GM06990 (cell line): Measurements from ENCODE around the gene PALM.

Source experiments
- DNase-seq: peaks from one replicate; pipeline ENCODE4 v3.0.0-alpha.2; 2011; ENCODE audit not compliant: insufficient read length; ENCODE audit errors: extremely low read depth
- H3K27me3 ChIP-seq: replicated peaks from 2 replicates; pipeline ENCODE4 v1.6.0; 2011; ENCODE audit warnings: low read length; ENCODE audit not compliant: control insufficient read depth, insufficient read depth
- H3K36me3 ChIP-seq: 2 replicates; pipeline ENCODE4 v1.5.1; 2011; ENCODE audit warnings: low read length; ENCODE audit not compliant: control insufficient read depth, insufficient read depth
- H3K4me3 ChIP-seq: replicated peaks from 2 replicates; pipeline ENCODE4 v1.5.1; 2011; ENCODE audit warnings: low read depth, mild to moderate bottlenecking, control low read depth, low read length
- TF ChIP-seq, protein P1 (sequence below): IDR thresholded peaks from 2 replicates; pipeline ENCODE4 v1.5.1; 2011; ENCODE audit warnings: low read length, control low read depth, mild to moderate bottlenecking, inconsistent platforms; ENCODE audit not compliant: insufficient read depth, poor library complexity, severe bottlenecking

Gene PALM

DNA sequence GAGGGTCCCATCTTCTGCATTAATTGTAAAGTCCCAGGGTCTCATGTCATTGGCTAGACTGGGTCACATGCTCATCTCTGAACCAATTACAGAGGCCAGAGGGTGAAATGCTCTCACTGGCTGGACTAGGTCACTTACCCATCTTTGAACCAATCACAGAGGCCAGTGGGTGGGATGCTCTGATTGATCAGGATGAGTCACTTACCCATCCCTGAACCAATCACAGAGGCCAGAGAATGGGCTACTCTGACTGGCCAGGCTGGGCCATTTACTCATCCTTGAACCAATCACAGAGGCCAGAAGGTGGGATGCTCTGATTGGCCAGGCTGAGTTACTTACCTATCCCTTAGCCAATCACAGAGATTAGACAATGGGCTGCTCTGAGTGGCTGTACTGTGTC is 47.5 kb downstream of the PALM start:
- TF ChIP-seq, protein P1, sequence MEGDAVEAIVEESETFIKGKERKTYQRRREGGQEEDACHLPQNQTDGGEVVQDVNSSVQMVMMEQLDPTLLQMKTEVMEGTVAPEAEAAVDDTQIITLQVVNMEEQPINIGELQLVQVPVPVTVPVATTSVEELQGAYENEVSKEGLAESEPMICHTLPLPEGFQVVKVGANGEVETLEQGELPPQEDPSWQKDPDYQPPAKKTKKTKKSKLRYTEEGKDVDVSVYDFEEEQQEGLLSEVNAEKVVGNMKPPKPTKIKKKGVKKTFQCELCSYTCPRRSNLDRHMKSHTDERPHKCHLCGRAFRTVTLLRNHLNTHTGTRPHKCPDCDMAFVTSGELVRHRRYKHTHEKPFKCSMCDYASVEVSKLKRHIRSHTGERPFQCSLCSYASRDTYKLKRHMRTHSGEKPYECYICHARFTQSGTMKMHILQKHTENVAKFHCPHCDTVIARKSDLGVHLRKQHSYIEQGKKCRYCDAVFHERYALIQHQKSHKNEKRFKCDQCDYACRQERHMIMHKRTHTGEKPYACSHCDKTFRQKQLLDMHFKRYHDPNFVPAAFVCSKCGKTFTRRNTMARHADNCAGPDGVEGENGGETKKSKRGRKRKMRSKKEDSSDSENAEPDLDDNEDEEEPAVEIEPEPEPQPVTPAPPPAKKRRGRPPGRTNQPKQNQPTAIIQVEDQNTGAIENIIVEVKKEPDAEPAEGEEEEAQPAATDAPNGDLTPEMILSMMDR = no peak
- Histone ChIP-seq H3K36me3 (no peaks in the 10 kb centered on the region), H3K4me3 (no peak overlapping the region), H3K27me3 (no peaks in the 10 kb centered on the region)
- DNase-seq = peak; percentile 42

DNA sequence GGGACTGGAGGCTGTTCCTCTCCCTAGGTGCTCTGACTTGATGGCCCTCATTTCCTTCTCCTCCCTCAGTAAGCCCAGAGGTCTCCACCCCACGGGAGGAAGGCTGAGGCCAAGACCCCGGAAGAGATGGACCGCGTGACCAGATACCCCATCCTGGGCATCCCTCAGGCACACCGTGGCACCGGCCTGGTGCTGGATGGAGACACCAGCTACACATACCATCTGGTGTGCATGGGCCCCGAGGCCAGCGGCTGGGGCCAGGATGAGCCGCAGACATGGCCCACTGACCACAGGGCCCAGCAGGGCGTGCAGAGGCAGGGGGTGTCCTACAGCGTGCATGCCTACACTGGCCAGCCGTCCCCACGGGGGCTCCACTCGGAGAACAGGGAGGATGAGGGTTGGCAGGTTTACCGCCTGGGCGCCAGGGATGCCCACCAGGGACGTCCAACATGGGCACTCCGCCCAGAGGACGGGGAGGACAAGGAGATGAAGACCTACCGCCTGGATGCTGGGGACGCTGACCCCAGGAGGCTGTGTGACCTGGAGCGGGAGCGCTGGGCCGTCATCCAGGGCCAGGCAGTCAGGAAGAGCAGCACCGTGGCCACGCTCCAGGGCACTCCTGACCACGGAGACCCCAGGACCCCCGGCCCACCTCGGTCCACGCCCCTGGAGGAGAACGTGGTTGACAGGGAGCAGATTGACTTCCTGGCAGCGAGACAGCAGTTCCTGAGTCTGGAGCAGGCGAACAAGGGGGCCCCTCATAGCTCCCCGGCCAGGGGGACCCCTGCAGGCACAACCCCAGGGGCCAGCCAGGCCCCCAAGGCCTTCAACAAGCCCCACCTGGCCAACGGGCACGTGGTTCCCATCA is 48.3 kb downstream of the PALM start:
- no peak for DNase-seq
- H3K27me3 ChIP-seq = no peaks in the 10 kb centered on the region
- H3K4me3 ChIP-seq = no peak overlapping the region
- TF ChIP-seq, protein P1 = no peak
- H3K36me3 ChIP-seq = no peaks in the 10 kb centered on the region

DNA sequence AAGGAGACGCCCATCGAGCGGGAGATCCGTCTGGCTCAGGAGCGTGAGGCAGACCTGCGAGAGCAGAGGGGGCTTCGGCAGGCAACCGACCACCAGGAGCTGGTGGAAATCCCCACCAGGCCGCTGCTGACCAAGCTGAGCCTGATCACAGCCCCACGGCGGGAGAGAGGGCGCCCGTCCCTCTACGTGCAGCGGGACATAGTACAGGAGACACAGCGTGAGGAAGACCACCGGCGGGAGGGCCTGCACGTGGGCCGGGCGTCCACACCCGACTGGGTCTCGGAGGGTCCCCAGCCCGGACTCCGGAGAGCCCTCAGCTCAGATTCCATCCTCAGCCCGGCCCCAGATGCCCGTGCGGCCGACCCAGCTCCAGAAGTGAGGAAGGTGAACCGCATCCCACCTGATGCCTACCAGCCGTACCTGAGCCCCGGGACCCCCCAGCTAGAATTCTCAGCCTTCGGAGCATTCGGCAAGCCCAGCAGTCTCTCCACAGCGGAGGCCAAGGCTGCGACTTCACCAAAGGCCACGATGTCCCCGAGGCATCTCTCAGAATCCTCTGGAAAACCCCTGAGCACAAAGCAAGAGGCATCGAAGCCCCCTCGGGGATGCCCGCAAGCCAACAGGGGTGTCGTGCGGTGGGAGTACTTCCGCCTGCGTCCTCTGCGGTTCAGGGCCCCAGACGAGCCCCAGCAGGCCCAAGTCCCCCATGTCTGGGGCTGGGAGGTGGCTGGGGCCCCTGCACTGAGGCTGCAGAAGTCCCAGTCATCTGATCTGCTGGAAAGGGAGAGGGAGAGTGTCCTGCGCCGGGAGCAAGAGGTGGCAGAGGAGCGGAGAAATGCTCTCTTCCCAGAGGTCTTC is 49.3 kb downstream of the PALM start:
- H3K36me3 ChIP-seq = no peaks in the 10 kb centered on the region
- H3K27me3 ChIP-seq = no peaks in the 10 kb centered on the region
- TF ChIP-seq, protein P1 = no peak
- no peak overlapping the region for H3K4me3 ChIP-seq
- DNase-seq = no peak

DNA sequence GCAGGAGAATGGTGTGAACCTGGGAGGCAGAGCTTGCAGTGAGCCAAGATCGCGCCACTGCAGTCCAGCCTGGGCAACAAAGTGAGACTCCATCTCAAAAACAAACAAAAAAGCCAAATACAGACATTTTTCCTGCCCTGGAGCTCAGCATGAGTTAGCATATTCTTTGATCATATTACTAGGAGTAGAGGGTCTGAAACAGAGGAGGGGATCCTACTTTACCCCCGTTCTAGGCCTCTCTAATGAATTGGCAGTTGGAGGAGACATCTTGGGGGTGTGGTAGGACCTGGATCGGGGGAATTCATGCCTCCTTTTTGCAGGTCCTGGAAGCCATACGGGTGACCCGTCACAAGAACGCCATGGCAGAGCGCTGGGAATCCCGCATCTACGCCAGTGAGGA is 54.4 kb downstream of the PALM start:
- TF ChIP-seq, protein P1 = no peak
- H3K27me3 ChIP-seq = no peaks in the 10 kb centered on the region
- no peaks in the 10 kb centered on the region for H3K36me3 ChIP-seq
- no peak overlapping the region for H3K4me3 ChIP-seq
- DNase-seq = no peak

DNA sequence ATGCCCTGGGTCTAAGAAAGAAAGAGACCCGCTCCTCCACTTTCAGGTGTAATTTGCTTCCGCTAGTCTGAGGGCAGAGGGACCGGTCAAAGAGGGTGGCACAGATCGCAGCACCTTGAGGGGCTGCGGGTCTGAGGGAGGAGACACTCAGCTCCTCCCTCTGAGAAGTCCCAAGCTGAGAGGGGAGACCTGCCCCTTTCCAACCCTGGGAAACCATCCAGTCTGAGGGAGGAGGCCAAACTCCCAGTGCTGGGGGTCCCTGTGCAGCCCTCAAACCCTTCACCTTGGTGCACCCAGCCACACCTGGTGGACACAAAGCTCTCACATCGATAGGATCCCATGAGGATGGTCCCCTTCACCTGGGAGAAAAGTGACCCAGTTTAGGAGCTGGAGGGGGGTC is 55.1 kb downstream of the PALM start:
- TF ChIP-seq, protein P1 = no peak
- Histone ChIP-seq H3K27me3 (no peaks in the 10 kb centered on the region), H3K36me3 (no peaks in the 10 kb centered on the region), H3K4me3 (no peak overlapping the region)
- no peak for DNase-seq
